HepG2 (cell line): ENCODE results near the gene CFL1. TPM values are rescaled to one million over a fixed set of nuclear protein-coding genes. Genes with fewer than 3 reads are reported as not detected.

Source experiments
- ATF7-NPFF ChIP-seq: sonication (generic); formaldehyde crosslinking; IDR thresholded peaks from 2 replicates; pipeline ENCODE4 v1.8.1; 2023; ENCODE audit warnings: mild to moderate bottlenecking, low read depth, missing genetic modification reagents, moderate library complexity
- GFI1 ChIP-seq: sonication (generic); formaldehyde crosslinking; IDR thresholded peaks from 2 replicates; pipeline ENCODE4 v1.5.0; 2020; ENCODE audit warnings: missing genetic modification reagents, mild to moderate bottlenecking, borderline replicate concordance
- IRX3 ChIP-seq: sonication (generic); formaldehyde crosslinking; IDR thresholded peaks from 2 replicates; pipeline ENCODE4 v1.8.1; 2023; ENCODE audit warnings: mild to moderate bottlenecking, low read depth, missing genetic modification reagents, borderline replicate concordance
- JDP2 ChIP-seq: sonication (generic); formaldehyde crosslinking; IDR thresholded peaks from 2 replicates; pipeline ENCODE4 v1.8.1; 2022; ENCODE audit warnings: missing genetic modification reagents, borderline replicate concordance
- MAFK ChIP-seq, 2 experiments: IDR thresholded peaks in 1 of 2; conservative IDR thresholded peaks in 1 of 2; 2 replicates each; pipeline ENCODE4 v1.6.1; 2011; ENCODE audit warnings: improper control_type of control experiment in 2 of 2, low read length in 2 of 2
- PITX1 ChIP-seq: sonication (generic); formaldehyde crosslinking; IDR thresholded peaks from 2 replicates; pipeline ENCODE4 v1.5.1; 2020; ENCODE audit warnings: mild to moderate bottlenecking, missing genetic modification reagents
- POLR2G ChIP-seq: fragments of 200-400 bp; formaldehyde crosslinking; IDR thresholded peaks from 2 replicates; pipeline ENCODE4 v1.6.1; 2018; ENCODE audit warnings: mild to moderate bottlenecking, low read depth, low read length, moderate library complexity
- SIX1 ChIP-seq: sonication (generic); formaldehyde crosslinking; IDR thresholded peaks from 2 replicates; pipeline ENCODE4 v1.4.0; 2020; ENCODE audit warnings: missing genetic modification reagents, borderline replicate concordance
- SRY ChIP-seq: sonication (generic); formaldehyde crosslinking; IDR thresholded peaks from 2 replicates; pipeline ENCODE4 v1.8.0; 2022; ENCODE audit warnings: mild to moderate bottlenecking, missing genetic modification reagents
- STAG1 ChIP-seq: sonication (generic); formaldehyde crosslinking; IDR thresholded peaks from 2 replicates; pipeline ENCODE4 v1.4.0; 2020; ENCODE audit warnings: missing genetic modification reagents
- TOE1 ChIP-seq: sonication (generic); formaldehyde crosslinking; IDR thresholded peaks from 2 replicates; pipeline ENCODE4 v1.4.0; 2020; ENCODE audit warnings: mild to moderate bottlenecking, missing genetic modification reagents
- WIZ ChIP-seq: sonication (generic); formaldehyde crosslinking; IDR thresholded peaks from 2 replicates; pipeline ENCODE4 v1.5.1; 2020; ENCODE audit warnings: mild to moderate bottlenecking, missing genetic modification reagents
- ZNF556 ChIP-seq: sonication (generic); formaldehyde crosslinking; IDR thresholded peaks from 2 replicates; pipeline ENCODE4 v1.4.0; 2020; ENCODE audit warnings: mild to moderate bottlenecking, missing genetic modification reagents, borderline replicate concordance
- ZNF704 ChIP-seq: sonication (generic); formaldehyde crosslinking; IDR thresholded peaks from 2 replicates; pipeline ENCODE4 v1.8.1; 2023; ENCODE audit warnings: mild to moderate bottlenecking, inconsistent platforms, moderate library complexity, missing genetic modification reagents, borderline replicate concordance
- polyA plus RNA-seq, 8 experiments: library from polyadenylated mRNA; depleted of rRNA in 3 of 8; stranded (reverse) in 7 of 8; unstranded in 1 of 8; fragments of >200 nt; fragmentation: Illumina TruSeq in 4 of 8; extraction: Trizol in 4 of 8; gene quantifications; 2 replicates each; pipeline versions ENCODE4 v1.2.1 to v1.2.3, GENCODE V29; 2011 to 2016; ENCODE audit warnings: low read depth in 4 of 8, missing spikeins in 1 of 8, mixed read lengths in 1 of 8; ENCODE audit not compliant: insufficient read depth in 1 of 8
- total RNA-seq, 5 experiments: library from RNA; depleted of rRNA; stranded (reverse); fragments of >200 nt; fragmentation: Illumina TruSeq; extraction: Trizol; gene quantifications; 2 replicates each; pipeline ENCODE4 v1.2.3, GENCODE V29; 2016; ENCODE audit warnings: low read depth in 1 of 5
- TF ChIP-seq, protein P1 (sequence below): sonication (generic); formaldehyde crosslinking; conservative IDR thresholded peaks from 2 replicates; pipeline ENCODE4 v1.8.0; 2022; ENCODE audit warnings: missing genetic modification reagents
- TF ChIP-seq, protein P2 (sequence below): IDR thresholded peaks from 2 replicates; pipeline ENCODE4 v1.4.0; 2020; ENCODE audit warnings: mild to moderate bottlenecking, missing genetic modification reagents
- TF ChIP-seq, protein P3 (sequence below): sonication (generic); formaldehyde crosslinking; IDR thresholded peaks from 2 replicates; pipeline ENCODE4 v1.4.0; 2020; ENCODE audit warnings: missing genetic modification reagents, borderline replicate concordance
- TF ChIP-seq, protein P4 (sequence below): sonication (generic); formaldehyde crosslinking; IDR thresholded peaks from 2 replicates; pipeline ENCODE4 v1.9.0; 2022; ENCODE audit warnings: low read depth, missing genetic modification reagents

The CFL1 gene
- total and polyA plus RNA-seq, 2 of the 13 experiments (the other 11 are each of a cell fraction or from before 2014, with no cell fraction given), result 379 to 383 TPM

GRCh38 chr11:65860278-65861164, 2.5 kb upstream of the CFL1 start, which contains the start of gene MUS81 (continued):
- TF ChIP-seq GFI1 (CRISPR knock-in tag), result 0 out of 2 replicates have a peak, but pooled peaks have one; percentile 62
- no peak; the same call in 1 of the 2 replicates for TF ChIP-seq ZNF704 (CRISPR knock-in tag)
- TF ChIP-seq ZNF556 (CRISPR knock-in tag), result no peak
- peak; percentile 73 for TF ChIP-seq POLR2G
- no peak for TF ChIP-seq WIZ (CRISPR knock-in tag)
- TF ChIP-seq, protein P1, sequence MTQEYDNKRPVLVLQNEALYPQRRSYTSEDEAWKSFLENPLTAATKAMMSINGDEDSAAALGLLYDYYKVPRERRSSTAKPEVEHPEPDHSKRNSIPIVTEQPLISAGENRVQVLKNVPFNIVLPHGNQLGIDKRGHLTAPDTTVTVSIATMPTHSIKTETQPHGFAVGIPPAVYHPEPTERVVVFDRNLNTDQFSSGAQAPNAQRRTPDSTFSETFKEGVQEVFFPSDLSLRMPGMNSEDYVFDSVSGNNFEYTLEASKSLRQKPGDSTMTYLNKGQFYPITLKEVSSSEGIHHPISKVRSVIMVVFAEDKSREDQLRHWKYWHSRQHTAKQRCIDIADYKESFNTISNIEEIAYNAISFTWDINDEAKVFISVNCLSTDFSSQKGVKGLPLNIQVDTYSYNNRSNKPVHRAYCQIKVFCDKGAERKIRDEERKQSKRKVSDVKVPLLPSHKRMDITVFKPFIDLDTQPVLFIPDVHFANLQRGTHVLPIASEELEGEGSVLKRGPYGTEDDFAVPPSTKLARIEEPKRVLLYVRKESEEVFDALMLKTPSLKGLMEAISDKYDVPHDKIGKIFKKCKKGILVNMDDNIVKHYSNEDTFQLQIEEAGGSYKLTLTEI (CRISPR knock-in tag), result no peak
- no peak for TF ChIP-seq TOE1 (CRISPR knock-in tag)
- TF ChIP-seq ATF7-NPFF, result peak; percentile 62; the same call in 1 of the 2 replicates
- TF ChIP-seq, protein P2, sequence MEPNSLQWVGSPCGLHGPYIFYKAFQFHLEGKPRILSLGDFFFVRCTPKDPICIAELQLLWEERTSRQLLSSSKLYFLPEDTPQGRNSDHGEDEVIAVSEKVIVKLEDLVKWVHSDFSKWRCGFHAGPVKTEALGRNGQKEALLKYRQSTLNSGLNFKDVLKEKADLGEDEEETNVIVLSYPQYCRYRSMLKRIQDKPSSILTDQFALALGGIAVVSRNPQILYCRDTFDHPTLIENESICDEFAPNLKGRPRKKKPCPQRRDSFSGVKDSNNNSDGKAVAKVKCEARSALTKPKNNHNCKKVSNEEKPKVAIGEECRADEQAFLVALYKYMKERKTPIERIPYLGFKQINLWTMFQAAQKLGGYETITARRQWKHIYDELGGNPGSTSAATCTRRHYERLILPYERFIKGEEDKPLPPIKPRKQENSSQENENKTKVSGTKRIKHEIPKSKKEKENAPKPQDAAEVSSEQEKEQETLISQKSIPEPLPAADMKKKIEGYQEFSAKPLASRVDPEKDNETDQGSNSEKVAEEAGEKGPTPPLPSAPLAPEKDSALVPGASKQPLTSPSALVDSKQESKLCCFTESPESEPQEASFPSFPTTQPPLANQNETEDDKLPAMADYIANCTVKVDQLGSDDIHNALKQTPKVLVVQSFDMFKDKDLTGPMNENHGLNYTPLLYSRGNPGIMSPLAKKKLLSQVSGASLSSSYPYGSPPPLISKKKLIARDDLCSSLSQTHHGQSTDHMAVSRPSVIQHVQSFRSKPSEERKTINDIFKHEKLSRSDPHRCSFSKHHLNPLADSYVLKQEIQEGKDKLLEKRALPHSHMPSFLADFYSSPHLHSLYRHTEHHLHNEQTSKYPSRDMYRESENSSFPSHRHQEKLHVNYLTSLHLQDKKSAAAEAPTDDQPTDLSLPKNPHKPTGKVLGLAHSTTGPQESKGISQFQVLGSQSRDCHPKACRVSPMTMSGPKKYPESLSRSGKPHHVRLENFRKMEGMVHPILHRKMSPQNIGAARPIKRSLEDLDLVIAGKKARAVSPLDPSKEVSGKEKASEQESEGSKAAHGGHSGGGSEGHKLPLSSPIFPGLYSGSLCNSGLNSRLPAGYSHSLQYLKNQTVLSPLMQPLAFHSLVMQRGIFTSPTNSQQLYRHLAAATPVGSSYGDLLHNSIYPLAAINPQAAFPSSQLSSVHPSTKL (CRISPR knock-in tag), result peak; percentile 25
- TF ChIP-seq, protein P3, sequence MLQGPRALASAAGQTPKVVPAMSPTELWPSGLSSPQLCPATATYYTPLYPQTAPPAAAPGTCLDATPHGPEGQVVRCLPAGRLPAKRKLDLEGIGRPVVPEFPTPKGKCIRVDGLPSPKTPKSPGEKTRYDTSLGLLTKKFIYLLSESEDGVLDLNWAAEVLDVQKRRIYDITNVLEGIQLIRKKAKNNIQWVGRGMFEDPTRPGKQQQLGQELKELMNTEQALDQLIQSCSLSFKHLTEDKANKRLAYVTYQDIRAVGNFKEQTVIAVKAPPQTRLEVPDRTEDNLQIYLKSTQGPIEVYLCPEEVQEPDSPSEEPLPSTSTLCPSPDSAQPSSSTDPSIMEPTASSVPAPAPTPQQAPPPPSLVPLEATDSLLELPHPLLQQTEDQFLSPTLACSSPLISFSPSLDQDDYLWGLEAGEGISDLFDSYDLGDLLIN, result no peak
- TF ChIP-seq STAG1 (CRISPR knock-in tag), result no peak; the same call in 1 of the 2 replicates
- peak; percentile 61; the same call in 1 of the 2 replicates for TF ChIP-seq PITX1 (CRISPR knock-in tag)
- TF ChIP-seq, protein P4, sequence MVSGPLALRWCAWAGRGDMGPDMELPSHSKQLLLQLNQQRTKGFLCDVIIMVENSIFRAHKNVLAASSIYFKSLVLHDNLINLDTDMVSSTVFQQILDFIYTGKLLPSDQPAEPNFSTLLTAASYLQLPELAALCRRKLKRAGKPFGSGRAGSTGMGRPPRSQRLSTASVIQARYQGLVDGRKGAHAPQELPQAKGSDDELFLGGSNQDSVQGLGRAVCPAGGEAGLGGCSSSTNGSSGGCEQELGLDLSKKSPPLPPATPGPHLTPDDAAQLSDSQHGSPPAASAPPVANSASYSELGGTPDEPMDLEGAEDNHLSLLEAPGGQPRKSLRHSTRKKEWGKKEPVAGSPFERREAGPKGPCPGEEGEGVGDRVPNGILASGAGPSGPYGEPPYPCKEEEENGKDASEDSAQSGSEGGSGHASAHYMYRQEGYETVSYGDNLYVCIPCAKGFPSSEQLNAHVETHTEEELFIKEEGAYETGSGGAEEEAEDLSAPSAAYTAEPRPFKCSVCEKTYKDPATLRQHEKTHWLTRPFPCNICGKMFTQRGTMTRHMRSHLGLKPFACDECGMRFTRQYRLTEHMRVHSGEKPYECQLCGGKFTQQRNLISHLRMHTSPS (CRISPR knock-in tag), result no peak
- TF ChIP-seq JDP2, result no peak
- no peak for TF ChIP-seq SIX1 (CRISPR knock-in tag)
- TF ChIP-seq MAFK (conservative IDR thresholded peaks at IDR 0.05 in 1 of 2, IDR thresholded peaks at IDR 0.05 in 1 of 2; ENCODE audit: low read length in 2 of 2), result no peak
- TF ChIP-seq SRY (CRISPR knock-in tag), result peak; percentile 76; the same call in 1 of the 2 replicates
- TF ChIP-seq IRX3 (CRISPR knock-in tag), result no peak
